Skeletal muscle tissue (tissue), 4 donors: ENCODE measurements around the gene ZNF677. TPM values are rescaled to one million over a fixed set of nuclear protein-coding genes. Genes with fewer than 3 reads are reported as not detected.
"Not testable (repeated sequence)": the region's sequence is repeated elsewhere in the genome, so short reads cannot be mapped to it uniquely, and the experiment has no call there.

Source experiments
- H3K27ac ChIP-seq: one replicate; pipeline ENCODE4 v1.7.0; 2013; ENCODE audit warnings: mild to moderate bottlenecking, low read depth, low read length, inconsistent platforms
- H3K27me3 ChIP-seq, 3 donors: one replicate each; pipeline ENCODE4 v1.7.0; 2013; ENCODE audit warnings: low read length in 3 of 3; ENCODE audit not compliant: control insufficient read depth in 3 of 3, insufficient read depth in 3 of 3
- H3K36me3 ChIP-seq, 3 donors: one replicate each; pipeline ENCODE4 v1.7.0; 2013; ENCODE audit warnings: low read length in 3 of 3; ENCODE audit not compliant: control insufficient read depth in 3 of 3, insufficient read depth in 3 of 3
- H3K4me1 ChIP-seq, 3 donors: one replicate each; pipeline ENCODE4 v1.7.0; 2013; ENCODE audit warnings: low read length in 3 of 3, mild to moderate bottlenecking in 3 of 3; ENCODE audit not compliant: control insufficient read depth in 3 of 3, insufficient read depth in 3 of 3
- H3K4me3 ChIP-seq, 3 donors: one replicate each; pipeline ENCODE4 v1.7.0; 2013; ENCODE audit warnings: low read length in 3 of 3
- H3K9ac ChIP-seq, 3 donors: one replicate each; pipeline ENCODE4 v1.7.0; 2013; ENCODE audit warnings: low read length in 3 of 3, mild to moderate bottlenecking in 3 of 3, moderate library complexity in 2 of 3, low read depth in 1 of 3
- H3K9me3 ChIP-seq, 3 donors: one replicate each; pipeline ENCODE4 v1.7.0; 2013; ENCODE audit warnings: low read length in 3 of 3; ENCODE audit not compliant: control insufficient read depth in 3 of 3
- total RNA-seq: library from RNA; depleted of rRNA; stranded (reverse); fragments of >200 nt; gene quantifications from one replicate; pipeline ENCODE4 v1.2.3, GENCODE V29; 2014
- donor health status: Osteomylitis.

The ZNF677 gene
- total RNA-seq, 1 donor from 2014 or later: 18.8 TPM

DNA sequence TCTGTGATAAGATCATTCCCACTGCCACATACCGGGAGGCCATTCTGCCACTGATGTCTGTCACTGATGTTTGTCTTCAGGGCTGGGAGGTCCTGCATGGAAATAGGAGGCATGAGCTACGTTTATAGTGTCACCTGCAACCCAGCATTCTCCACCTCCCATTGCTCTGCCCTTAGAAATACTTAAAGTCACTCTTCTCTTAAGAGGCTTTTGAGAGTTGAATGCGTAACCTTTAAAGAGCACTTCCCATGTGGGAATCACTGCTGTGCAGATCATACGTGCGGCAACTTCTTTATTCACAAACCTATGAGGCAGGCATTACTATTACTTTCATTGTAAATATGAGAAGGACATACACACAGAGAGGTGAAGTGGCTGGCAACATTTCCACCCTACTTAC is 12.9 kb upstream of the ZNF677 start, which contains the start of gene VN1R4:
Gene VN1R4 (minus strand): TSS at position 101 of the 400 bp plus-strand sequence. CDS start 58 bp downstream, at position 43.
- H3K9me3 ChIP-seq, H3K27me3 ChIP-seq, H3K4me3 ChIP-seq, H3K4me1 ChIP-seq, H3K27ac ChIP-seq, H3K9ac ChIP-seq, H3K36me3 ChIP-seq: not testable (repeated sequence)

DNA sequence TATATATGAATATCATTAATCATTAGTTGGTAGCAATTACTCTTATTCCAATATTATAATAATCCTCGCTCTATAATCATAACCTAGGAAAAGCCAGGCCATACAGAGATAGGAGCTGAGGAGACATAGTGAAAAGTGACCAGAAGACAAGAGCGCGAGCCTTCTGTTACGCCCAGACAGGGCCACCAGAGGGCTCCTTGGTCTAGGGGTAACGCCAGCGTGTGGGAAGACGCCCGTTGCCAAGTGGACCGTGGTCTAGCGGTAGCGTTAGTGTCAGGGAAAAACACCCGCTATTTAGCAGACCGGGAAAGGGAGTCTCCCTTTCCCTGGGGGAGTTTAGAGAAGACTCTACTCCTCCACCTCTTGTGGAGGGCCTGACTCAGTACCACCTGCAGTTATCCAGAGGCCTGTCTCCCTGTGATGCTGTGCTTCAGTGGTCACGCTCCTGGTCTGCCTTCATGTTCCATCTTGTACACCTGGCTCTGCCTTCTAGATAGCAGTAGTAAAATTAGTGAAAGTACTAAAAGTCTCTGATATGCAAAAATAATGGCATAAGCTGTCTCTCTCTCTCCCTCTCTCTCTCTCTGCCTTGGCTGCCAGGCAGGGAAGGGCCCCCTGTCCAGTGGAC is 3.2 kb upstream of the ZNF677 start, which contains the start of gene VN1R2:
Gene VN1R2 (plus strand): TSS at position 578 of the 628 bp plus-strand sequence. CDS start 84 bp downstream, outside the sequence.
- not testable (repeated sequence) for H3K36me3 ChIP-seq, H3K9ac ChIP-seq, H3K27me3 ChIP-seq, H3K27ac ChIP-seq, H3K4me1 ChIP-seq, H3K9me3 ChIP-seq, H3K4me3 ChIP-seq

DNA sequence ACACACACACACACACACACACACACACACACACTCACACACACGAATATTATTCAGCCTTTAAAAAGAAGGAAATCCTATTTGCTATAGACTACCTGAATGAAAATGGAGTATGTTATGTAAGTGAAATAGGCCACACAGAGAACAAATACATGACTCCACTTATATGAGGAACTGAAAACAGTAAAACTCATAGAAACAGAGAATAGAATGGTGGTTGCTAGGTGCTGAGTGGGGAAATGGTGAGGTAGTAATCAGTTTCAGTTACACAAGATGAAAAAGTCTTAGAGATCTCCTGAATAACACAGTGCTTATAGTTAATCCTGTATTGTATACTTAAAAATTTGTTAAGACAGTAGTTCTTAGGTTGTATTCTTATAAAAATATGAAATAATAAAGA is 8.2 kb downstream of the ZNF677 start:
- H3K4me3 ChIP-seq: no peak overlapping the region
- H3K27ac ChIP-seq: no peak overlapping the region
- peaks cover 40 to 56% (median 42%) of the 10 kb centered on the region in 3 donors for H3K36me3 ChIP-seq
- no peak overlapping the region for H3K9ac ChIP-seq
- H3K4me1 ChIP-seq: no peaks in the 10 kb centered on the region
- H3K9me3 ChIP-seq: peaks cover 4 to 54% (median 13%) of the 10 kb centered on the region in 3 donors
- no peaks in the 10 kb centered on the region for H3K27me3 ChIP-seq

DNA sequence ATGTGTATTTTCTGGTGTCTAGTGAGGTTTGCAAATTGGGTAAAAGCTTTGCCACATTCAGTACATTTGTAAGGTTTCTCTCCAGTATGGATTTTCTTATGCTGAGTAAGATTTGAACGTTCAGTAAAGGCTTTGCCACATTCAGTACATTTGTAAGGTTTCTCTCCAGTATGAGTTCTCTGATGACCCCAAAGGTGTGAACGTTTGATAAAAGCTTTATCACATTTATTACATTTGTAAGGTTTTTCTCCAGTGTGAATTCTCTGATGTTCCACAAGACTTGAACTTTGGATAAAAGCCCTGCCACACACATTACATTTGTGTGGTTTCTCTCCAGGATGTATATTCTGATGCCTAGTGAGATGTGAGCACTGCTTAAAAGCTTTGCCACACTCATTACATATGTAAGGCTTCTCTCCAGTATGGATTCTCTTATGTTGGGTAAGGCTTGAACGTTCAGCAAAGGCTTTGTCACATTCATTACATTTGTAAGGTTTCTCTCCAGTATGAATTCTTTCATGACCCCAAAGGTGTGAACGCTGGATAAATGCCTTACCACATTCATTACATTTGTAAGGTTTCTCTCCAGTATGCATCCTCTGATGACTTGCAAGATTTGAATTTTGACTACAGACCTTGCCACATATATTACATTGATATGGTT is 17.4 kb downstream of the ZNF677 start:
- peaks cover 14 to 64% (median 18%) of the 10 kb centered on the region in 3 donors for H3K9me3 ChIP-seq
- peak overlapping the region in 1 of 3 donors; percentile 0 for H3K4me3 ChIP-seq
- peaks cover 31 to 49% (median 32%) of the 10 kb centered on the region in 3 donors for H3K36me3 ChIP-seq
- H3K4me1 ChIP-seq: no peaks in the 10 kb centered on the region
- no peak overlapping the region for H3K9ac ChIP-seq
- no peak overlapping the region for H3K27ac ChIP-seq
- H3K27me3 ChIP-seq: no peaks in the 10 kb centered on the region

DNA sequence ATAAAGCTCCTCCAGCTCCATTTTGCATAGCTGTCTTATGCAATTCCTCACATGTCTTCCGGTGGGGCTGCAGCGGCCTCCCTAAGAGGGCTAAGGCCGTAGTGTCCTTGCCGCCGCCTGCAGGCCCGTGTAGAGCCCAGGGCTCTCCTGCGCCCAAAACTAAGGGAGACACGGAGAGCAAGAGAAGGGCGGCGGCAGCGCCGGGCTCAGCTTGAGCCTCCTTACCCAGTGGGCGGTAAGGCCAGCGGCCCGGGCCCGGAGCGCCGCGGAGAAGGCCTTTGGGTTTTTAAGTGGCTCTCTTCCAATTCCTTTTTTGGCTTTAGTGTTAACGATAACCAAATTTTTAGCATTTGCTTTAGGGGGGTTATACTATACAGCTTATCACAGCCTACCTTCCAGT is 30.1 kb downstream of the ZNF677 start:
- Histone ChIP-seq H3K27me3 (no peaks in the 10 kb centered on the region), H3K4me3 (no peak overlapping the region), H3K4me1 (no peaks in the 10 kb centered on the region), H3K36me3 (no peaks in the 10 kb centered on the region), H3K9me3 (peaks cover 10 to 24% (median 15%) of the 10 kb centered on the region in 3 donors), H3K9ac (no peak overlapping the region), H3K27ac (no peak overlapping the region)

DNA sequence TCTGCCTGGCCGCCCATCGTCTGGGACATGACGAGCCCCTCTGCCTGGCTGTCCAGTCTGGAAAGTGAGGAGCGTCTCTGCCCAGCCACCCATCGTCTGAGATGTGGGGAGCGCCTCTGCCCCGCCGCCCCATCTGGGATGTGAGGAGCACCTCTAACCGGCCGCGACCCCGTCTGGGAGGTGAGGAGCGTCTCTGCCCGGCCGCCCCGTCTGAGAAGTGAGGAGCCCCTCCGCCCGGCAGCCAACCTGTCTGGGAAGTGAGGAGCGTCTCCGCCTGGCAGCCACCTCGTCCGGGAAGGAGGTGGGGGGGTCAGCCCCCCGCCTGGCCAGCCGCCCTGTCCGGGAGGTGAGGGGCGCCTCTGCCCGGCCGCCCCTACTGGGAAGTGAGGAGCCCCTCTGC is 32.0 kb downstream of the ZNF677 start:
- H3K36me3 ChIP-seq, H3K27me3 ChIP-seq, H3K9ac ChIP-seq, H3K4me3 ChIP-seq, H3K27ac ChIP-seq, H3K4me1 ChIP-seq: not testable (repeated sequence)
- peaks cover 8 to 30% (median 17%) of the 10 kb centered on the region in 3 donors for H3K9me3 ChIP-seq

DNA sequence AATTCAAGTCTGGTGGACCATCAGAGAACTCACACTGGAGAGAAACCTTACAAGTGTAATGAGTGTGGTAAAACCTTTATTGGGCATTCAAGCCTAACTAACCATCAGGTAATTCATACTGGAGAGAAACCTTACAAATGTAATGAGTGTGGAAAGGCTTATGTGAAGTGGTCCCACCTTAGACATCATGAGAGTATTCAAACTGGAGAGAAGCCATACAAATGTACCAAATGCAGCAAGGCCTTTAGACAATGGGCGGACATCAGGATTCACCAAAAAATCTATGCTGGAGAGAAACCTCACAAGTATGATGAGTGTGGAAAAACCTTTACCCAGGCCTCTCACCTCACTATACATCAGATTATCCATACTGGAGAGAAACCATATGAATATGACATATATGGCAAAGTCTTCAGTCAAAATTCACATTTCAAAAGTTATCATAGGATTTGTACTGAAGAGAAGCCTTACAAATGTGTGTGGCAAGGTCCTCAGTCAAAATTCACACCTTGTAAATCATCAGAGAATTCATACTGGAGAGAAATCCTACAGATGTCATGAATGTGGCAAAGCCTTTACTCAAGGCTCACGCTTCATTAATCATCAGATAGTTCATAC is 41.9 kb downstream of the ZNF677 start:
- H3K4me1 ChIP-seq: no peaks in the 10 kb centered on the region
- H3K9me3 ChIP-seq: peaks cover 21 to 39% (median 28%) of the 10 kb centered on the region in 3 donors
- peak overlapping the region in 1 of 3 donors; percentile 52 for H3K4me3 ChIP-seq
- H3K27me3 ChIP-seq: no peaks in the 10 kb centered on the region
- no peak overlapping the region for H3K9ac ChIP-seq
- H3K36me3 ChIP-seq: peaks cover 0 to 11% (median 4%) of the 10 kb centered on the region in 3 donors
- H3K27ac ChIP-seq: no peak overlapping the region

DNA sequence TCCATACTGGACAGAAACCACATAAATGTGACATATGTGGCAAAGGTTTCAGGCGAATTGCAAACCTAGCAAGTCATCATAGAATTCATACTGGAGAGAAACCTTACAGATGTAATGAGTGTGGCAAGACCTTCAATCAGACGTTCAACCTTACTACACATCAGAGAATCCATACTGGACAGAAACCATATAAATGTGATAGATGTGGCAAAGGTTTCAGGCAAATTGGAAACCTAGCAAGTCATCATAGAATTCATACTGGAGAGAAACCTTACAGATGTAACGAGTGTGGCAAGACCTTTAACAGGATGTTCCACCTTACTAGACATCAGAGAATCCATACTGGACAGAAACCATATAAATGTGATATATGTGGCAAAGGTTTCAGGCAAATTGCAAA is 43.1 kb downstream of the ZNF677 start:
- Histone ChIP-seq H3K9me3 (peaks cover 21 to 33% (median 27%) of the 10 kb centered on the region in 3 donors), H3K36me3 (peaks cover 0 to 11% (median 4%) of the 10 kb centered on the region in 3 donors), H3K4me3 (peak overlapping the region in 1 of 3 donors; percentile 38)
- H3K27me3 ChIP-seq, H3K27ac ChIP-seq, H3K4me1 ChIP-seq, H3K9ac ChIP-seq: not testable (repeated sequence)

DNA sequence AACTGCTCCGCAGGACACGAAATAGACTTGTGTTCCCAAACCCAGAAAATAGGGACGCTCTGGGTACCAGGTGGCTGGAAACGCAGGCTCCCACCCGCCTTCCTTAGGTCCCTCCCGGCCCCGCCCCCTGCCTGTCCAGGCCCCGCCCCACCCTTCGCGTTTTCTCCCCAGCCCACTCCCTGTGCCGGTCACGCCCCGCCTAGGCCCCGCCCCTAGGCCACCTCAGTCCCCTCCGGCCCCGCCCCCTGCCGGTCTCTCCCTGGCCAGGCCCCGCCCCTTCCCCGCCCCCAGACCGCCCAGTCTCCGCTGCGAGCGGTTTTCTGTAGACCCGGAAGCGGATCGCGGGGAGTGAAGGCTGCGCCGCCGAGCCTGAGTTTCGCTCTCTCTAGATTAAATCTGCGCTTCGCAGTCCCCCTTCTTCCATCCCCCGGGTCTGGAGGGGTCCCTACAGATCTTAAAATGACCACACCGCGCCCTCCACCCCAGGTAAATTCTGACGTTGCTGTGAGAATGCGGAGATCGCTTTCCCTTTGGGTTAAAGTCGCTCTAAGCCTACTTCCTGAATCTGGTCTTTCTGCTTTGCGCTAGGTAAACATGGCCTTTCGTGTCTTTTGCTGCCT is 57.8 kb downstream of the ZNF677 start:
- peaks cover 4 to 9% (median 8%) of the 10 kb centered on the region in 3 donors for H3K9me3 ChIP-seq
- H3K27me3 ChIP-seq: no peaks in the 10 kb centered on the region
- H3K9ac ChIP-seq: peak overlapping the region; percentile 81 to 83 (median 82)
- peaks cover 0 to 8% (median 8%) of the 10 kb centered on the region in 3 donors for H3K36me3 ChIP-seq
- H3K4me3 ChIP-seq: peak overlapping the region; percentile 86 to 96 (median 90)
- peaks cover 2 to 7% (median 3%) of the 10 kb centered on the region in 3 donors for H3K4me1 ChIP-seq
- H3K27ac ChIP-seq: peak overlapping the region; percentile 72
